IPS-18a (cell line): ENCODE data around the gene TSPAN4.
A peak's percentile ranks its signal among the peaks of the same experiment; 100 is the strongest.

Experiments
- H3K27ac ChIP-seq: one replicate; pipeline ENCODE4 v1.5.1; 2013; ENCODE audit warnings: low read length
- H3K27me3 ChIP-seq: one replicate; pipeline ENCODE4 v1.6.1; 2013; ENCODE audit warnings: mild to moderate bottlenecking, low read length; ENCODE audit not compliant: control insufficient read depth, insufficient read depth
- H3K36me3 ChIP-seq: one replicate; pipeline ENCODE4 v1.6.1; 2013; ENCODE audit warnings: low read depth, low read length; ENCODE audit not compliant: control insufficient read depth
- H3K4me1 ChIP-seq: one replicate; pipeline ENCODE4 v1.6.1; 2013; ENCODE audit warnings: low read depth, low read length; ENCODE audit not compliant: control insufficient read depth
- H3K4me3 ChIP-seq: one replicate; pipeline ENCODE4 v1.5.1; 2013; ENCODE audit warnings: low read length
- H3K9ac ChIP-seq: one replicate; pipeline ENCODE4 v1.6.1; 2013; ENCODE audit warnings: mild to moderate bottlenecking, low read length, moderate library complexity
- H3K9me3 ChIP-seq: one replicate; pipeline ENCODE4 v1.6.1; 2013; ENCODE audit warnings: low read depth, low read length; ENCODE audit not compliant: control insufficient read depth

TSPAN4 gene

GRCh38 chr11:834371-835316, 8.0 kb upstream of the TSPAN4 start:
- no peak overlapping the region for H3K27ac ChIP-seq
- peaks cover 12% of the 10 kb centered on the region for H3K36me3 ChIP-seq
- H3K4me1 ChIP-seq, result peaks cover 22% of the 10 kb centered on the region
- no peak overlapping the region for H3K4me3 ChIP-seq
- H3K27me3 ChIP-seq, result peaks cover 46% of the 10 kb centered on the region
- no peak overlapping the region for H3K9ac ChIP-seq
- H3K9me3 ChIP-seq, result no peaks in the 10 kb centered on the region

- Histone ChIP-seq H3K4me3 (no peak overlapping the region), H3K36me3 (peaks cover 22% of the 10 kb centered on the region), H3K27me3 (peaks cover 31% of the 10 kb centered on the region), H3K4me1 (peaks cover 15% of the 10 kb centered on the region), H3K9me3 (no peaks in the 10 kb centered on the region), H3K27ac (no peak overlapping the region), H3K9ac (no peak overlapping the region)
These were observed 6.4 kb upstream of the TSPAN4 start for GRCh38 chr11:836274-836673.

- Histone ChIP-seq H3K9me3 (no peaks in the 10 kb centered on the region), H3K27ac (no peak overlapping the region), H3K4me3 (no peak overlapping the region), H3K27me3 (peaks cover 27% of the 10 kb centered on the region), H3K4me1 (peaks cover 11% of the 10 kb centered on the region), H3K36me3 (peaks cover 22% of the 10 kb centered on the region), H3K9ac (no peak overlapping the region)
These were observed 6.0 kb upstream of the TSPAN4 start for GRCh38 chr11:836700-837099.

- Histone ChIP-seq H3K4me3 (no peak overlapping the region), H3K4me1 (peaks cover 4% of the 10 kb centered on the region), H3K9ac (no peak overlapping the region), H3K27ac (no peak overlapping the region), H3K9me3 (no peaks in the 10 kb centered on the region), H3K36me3 (peaks cover 22% of the 10 kb centered on the region), H3K27me3 (peaks cover 20% of the 10 kb centered on the region)
These were observed 5.3 kb upstream of the TSPAN4 start for GRCh38 chr11:837189-837989.

DNA sequence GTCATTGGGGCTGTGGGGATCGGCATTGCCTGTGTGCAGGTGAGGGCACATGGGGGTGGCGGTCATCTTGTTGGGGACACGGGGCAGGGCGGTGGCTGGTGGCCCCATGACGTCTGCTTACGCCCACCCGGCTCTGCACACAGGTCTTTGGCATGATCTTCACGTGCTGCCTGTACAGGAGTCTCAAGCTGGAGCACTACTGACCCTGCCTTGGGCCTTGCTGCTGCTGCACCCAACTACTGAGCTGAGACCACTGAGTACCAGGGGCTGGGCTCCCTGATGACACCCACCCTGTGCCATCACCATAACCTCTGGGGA, 4.7 kb upstream of the TSPAN4 start:
- Histone ChIP-seq H3K36me3 (peaks cover 22% of the 10 kb centered on the region), H3K27me3 (peaks cover 18% of the 10 kb centered on the region), H3K4me1 (peaks cover 4% of the 10 kb centered on the region), H3K9me3 (no peaks in the 10 kb centered on the region), H3K9ac (no peak overlapping the region), H3K27ac (no peak overlapping the region), H3K4me3 (no peak overlapping the region)

GRCh38 chr11:838441-839279, 4.0 kb upstream of the TSPAN4 start:
- H3K9me3 ChIP-seq, result no peaks in the 10 kb centered on the region
- H3K36me3 ChIP-seq, result peaks cover 22% of the 10 kb centered on the region
- peaks cover 13% of the 10 kb centered on the region for H3K27me3 ChIP-seq
- H3K4me1 ChIP-seq, result peaks cover 3% of the 10 kb centered on the region
- H3K27ac ChIP-seq, result no peak overlapping the region
- no peak overlapping the region for H3K4me3 ChIP-seq
- no peak overlapping the region for H3K9ac ChIP-seq

DNA sequence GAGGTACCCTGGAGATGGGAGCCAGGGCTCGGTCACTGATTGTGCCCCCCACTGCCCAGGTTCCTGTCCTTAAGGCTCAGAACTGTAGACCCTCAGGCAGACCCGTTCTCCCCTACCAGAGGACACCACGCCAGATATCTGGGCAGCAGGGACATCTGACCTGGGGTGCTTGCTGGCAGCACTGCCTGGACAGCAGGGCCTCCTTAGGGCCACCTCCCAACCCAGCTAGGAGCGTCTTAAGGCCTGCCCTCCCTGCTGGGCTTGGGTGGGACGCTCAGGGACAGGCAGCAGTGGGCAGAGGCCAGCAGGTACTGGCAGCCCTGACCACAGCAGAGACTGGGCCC, 3.4 kb upstream of the TSPAN4 start:
- H3K27ac ChIP-seq, result no peak overlapping the region
- peaks cover 3% of the 10 kb centered on the region for H3K4me1 ChIP-seq
- H3K27me3 ChIP-seq, result peaks cover 7% of the 10 kb centered on the region
- H3K9ac ChIP-seq, result no peak overlapping the region
- peaks cover 22% of the 10 kb centered on the region for H3K36me3 ChIP-seq
- H3K4me3 ChIP-seq, result no peak overlapping the region
- H3K9me3 ChIP-seq, result no peaks in the 10 kb centered on the region

- no peaks in the 10 kb centered on the region for H3K9me3 ChIP-seq
- peaks cover 22% of the 10 kb centered on the region for H3K36me3 ChIP-seq
- no peak overlapping the region for H3K4me3 ChIP-seq
- H3K27me3 ChIP-seq, result no peaks in the 10 kb centered on the region
- H3K4me1 ChIP-seq, result peaks cover 8% of the 10 kb centered on the region
- no peak overlapping the region for H3K27ac ChIP-seq
- no peak overlapping the region for H3K9ac ChIP-seq
These were observed 2.6 kb upstream of the TSPAN4 start for GRCh38 chr11:839875-840617.

- no peaks in the 10 kb centered on the region for H3K9me3 ChIP-seq
- H3K27ac ChIP-seq, result no peak overlapping the region
- H3K36me3 ChIP-seq, result peaks cover 22% of the 10 kb centered on the region
- H3K9ac ChIP-seq, result peak overlapping the region; percentile 85
- peaks cover 13% of the 10 kb centered on the region for H3K4me1 ChIP-seq
- H3K4me3 ChIP-seq, result peak overlapping the region; percentile 89
- H3K27me3 ChIP-seq, result peaks cover 4% of the 10 kb centered on the region
These were observed 677 bp upstream of the TSPAN4 start for GRCh38 chr11:841981-842369.

DNA sequence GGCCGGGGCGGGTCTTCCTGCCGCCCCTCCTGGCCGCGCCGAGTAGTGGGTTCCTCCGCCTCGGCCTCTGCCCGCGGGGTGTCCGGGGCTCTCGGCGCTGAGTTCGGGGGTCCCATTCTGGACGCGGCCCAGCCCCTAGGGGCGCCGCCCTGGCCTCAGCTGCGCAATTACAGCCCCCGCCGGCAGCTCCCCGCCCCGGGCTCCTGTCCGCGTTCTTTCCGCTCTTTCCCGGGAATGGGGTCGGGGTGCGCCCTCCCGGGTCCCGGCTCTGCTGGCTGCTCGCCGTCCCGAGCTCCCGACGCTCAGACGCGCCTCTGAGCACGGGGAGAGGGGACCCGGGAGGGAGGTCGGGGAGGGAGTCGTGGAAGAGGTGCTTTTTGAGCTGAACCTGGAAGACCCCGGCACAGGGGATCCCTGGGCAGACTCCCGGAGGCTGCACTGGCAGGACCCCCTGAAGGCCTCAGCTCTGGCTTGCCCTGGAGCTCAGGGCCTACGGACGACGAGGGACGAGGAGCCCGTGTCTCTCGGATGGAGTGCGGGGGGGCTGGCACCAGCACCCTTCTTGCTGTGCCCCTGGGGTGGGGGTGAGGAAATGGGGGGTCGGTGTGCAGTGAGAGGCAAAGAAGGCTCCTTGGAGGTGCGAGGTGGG, 558 bp downstream of the TSPAN4 start:
- Histone ChIP-seq H3K27ac (no peak overlapping the region), H3K4me1 (peaks cover 13% of the 10 kb centered on the region), H3K9me3 (no peaks in the 10 kb centered on the region), H3K9ac (peak overlapping the region; percentile 45), H3K4me3 (peak overlapping the region; percentile 89), H3K27me3 (peaks cover 4% of the 10 kb centered on the region), H3K36me3 (peaks cover 22% of the 10 kb centered on the region)
